Peyer's patch (tissue), 4 donors: ENCODE data around the gene STAMBPL1. TPM values are rescaled to one million over a fixed set of nuclear protein-coding genes. Genes with fewer than 3 reads are reported as not detected.

Experiments
- DNase-seq, 3 donors: peaks; one replicate each; pipeline ENCODE4 v3.0.0-alpha.2; 2017 to 2019
- H3K27ac ChIP-seq, 4 donors: fragments of 200-600 bp; sonication (generic); one replicate each; pipeline ENCODE4 v1.5.1; 2016 to 2019
- H3K27me3 ChIP-seq, 2 donors: fragments of 200-600 bp; sonication (generic); one replicate each; pipeline ENCODE4 v1.5.1; 2019
- H3K36me3 ChIP-seq, 3 donors: fragments of 200-600 bp; sonication (generic); one replicate each; pipeline ENCODE4 v1.5.1; 2016 to 2019
- H3K4me1 ChIP-seq, 4 donors: fragments of 200-600 bp; sonication (generic); one replicate each; pipeline ENCODE4 v1.5.1; 2016 to 2019
- H3K4me3 ChIP-seq, 4 donors: fragments of 200-600 bp; sonication (generic); 1 replicate in 3 of 4; 2 replicates in 1 of 4; pipeline ENCODE4 v1.5.1; 2016 to 2019; ENCODE audit warnings: mild to moderate bottlenecking in 1 of 4
- H3K9me3 ChIP-seq, 4 donors: fragments of 200-600 bp; sonication (generic); one replicate each; pipeline ENCODE4 v1.5.1; 2016 to 2019; ENCODE audit warnings: mild to moderate bottlenecking in 1 of 4
- CTCF ChIP-seq, 6 experiments: fragments of 450-650 bp in 4 of 6; fragments of 200-600 bp in 2 of 6; sonication (generic) in 1 of 6; IDR thresholded peaks; one replicate each; pipeline ENCODE4 v1.5.1; 2017 to 2019; ENCODE audit warnings: antibody characterized with exemption in 6 of 6, mild to moderate bottlenecking in 3 of 6, moderate library complexity in 1 of 6
- POLR2A ChIP-seq, 2 donors: fragments of 450-650 bp; IDR thresholded peaks; one replicate each; pipeline ENCODE4 v1.5.1; 2017; ENCODE audit warnings: antibody characterized with exemption in 2 of 2, mild to moderate bottlenecking in 2 of 2, moderate library complexity in 2 of 2
- total RNA-seq, 4 donors: library from RNA; depleted of rRNA; stranded (reverse); fragments of >200 nt; gene quantifications; one replicate each; pipeline ENCODE4 v1.1.0, GENCODE V29; 2016

Gene STAMBPL1
- total RNA-seq, 4 donors from 2014 or later = 54.6 to 116 (median 84.6) TPM

- H3K27ac ChIP-seq = no peak overlapping the region
- no peak overlapping the region for H3K4me3 ChIP-seq
- no peak for DNase-seq
Measured at GRCh38 chr10:88963318-88963717, 83.3 kb downstream of the STAMBPL1 start.

GRCh38 chr10:88964360-88964759 lies 84.3 kb downstream of the STAMBPL1 start:
- TF ChIP-seq CTCF (IDR thresholded peaks at IDR 0.05) (no peak), POLR2A (IDR thresholded peaks at IDR 0.05) (no peak)
- Histone ChIP-seq H3K27ac (no peak overlapping the region), H3K27me3 (no peaks in the 10 kb centered on the region), H3K9me3 (no peaks in the 10 kb centered on the region), H3K4me3 (no peak overlapping the region), H3K36me3 (no peaks in the 10 kb centered on the region), H3K4me1 (peaks cover 0 to 3% (median 0%) of the 10 kb centered on the region in 4 donors)
- DNase-seq = no peak

More at GRCh38 chr10:88963318-88963717, 83.3 kb downstream of the STAMBPL1 start:
- no peak for TF ChIP-seq POLR2A (IDR thresholded peaks at IDR 0.05)
- peak in 1 of 6 experiments; percentile 25 for TF ChIP-seq CTCF (IDR thresholded peaks at IDR 0.05)
- Histone ChIP-seq H3K4me1 (peaks cover 0 to 3% (median 0%) of the 10 kb centered on the region in 4 donors), H3K36me3 (no peaks in the 10 kb centered on the region), H3K9me3 (no peaks in the 10 kb centered on the region), H3K27me3 (no peaks in the 10 kb centered on the region)

GRCh38 chr10:88964869-88965415 lies 84.9 kb downstream of the STAMBPL1 start:
- no peaks in the 10 kb centered on the region for H3K9me3 ChIP-seq
- H3K27me3 ChIP-seq = no peaks in the 10 kb centered on the region
- no peak for DNase-seq
- H3K4me1 ChIP-seq = peaks cover 0 to 3% (median 0%) of the 10 kb centered on the region in 4 donors
- H3K4me3 ChIP-seq = no peak overlapping the region
- TF ChIP-seq CTCF (IDR thresholded peaks at IDR 0.05) (no peak), POLR2A (IDR thresholded peaks at IDR 0.05) (no peak)
- no peak overlapping the region for H3K27ac ChIP-seq
- no peaks in the 10 kb centered on the region for H3K36me3 ChIP-seq

- TF ChIP-seq POLR2A (IDR thresholded peaks at IDR 0.05) (no peak), CTCF (IDR thresholded peaks at IDR 0.05) (no peak)
- Histone ChIP-seq H3K27ac (no peak overlapping the region), H3K27me3 (no peaks in the 10 kb centered on the region), H3K4me1 (no peaks in the 10 kb centered on the region), H3K9me3 (no peaks in the 10 kb centered on the region), H3K4me3 (no peak overlapping the region), H3K36me3 (no peaks in the 10 kb centered on the region)
- no peak for DNase-seq
Measured at GRCh38 chr10:88966797-88967196, 86.8 kb downstream of the STAMBPL1 start.

- no peaks in the 10 kb centered on the region for H3K27me3 ChIP-seq
- H3K9me3 ChIP-seq = no peaks in the 10 kb centered on the region
- H3K27ac ChIP-seq = no peak overlapping the region
- no peaks in the 10 kb centered on the region for H3K36me3 ChIP-seq
- no peak for DNase-seq
- no peak overlapping the region for H3K4me3 ChIP-seq
- TF ChIP-seq POLR2A (IDR thresholded peaks at IDR 0.05) (no peak), CTCF (IDR thresholded peaks at IDR 0.05) (no peak)
- no peaks in the 10 kb centered on the region for H3K4me1 ChIP-seq
Measured at GRCh38 chr10:88968391-88968790, 88.3 kb downstream of the STAMBPL1 start.
